ENCODE results near the gene WDR81.

WDR81 gene

DNA sequence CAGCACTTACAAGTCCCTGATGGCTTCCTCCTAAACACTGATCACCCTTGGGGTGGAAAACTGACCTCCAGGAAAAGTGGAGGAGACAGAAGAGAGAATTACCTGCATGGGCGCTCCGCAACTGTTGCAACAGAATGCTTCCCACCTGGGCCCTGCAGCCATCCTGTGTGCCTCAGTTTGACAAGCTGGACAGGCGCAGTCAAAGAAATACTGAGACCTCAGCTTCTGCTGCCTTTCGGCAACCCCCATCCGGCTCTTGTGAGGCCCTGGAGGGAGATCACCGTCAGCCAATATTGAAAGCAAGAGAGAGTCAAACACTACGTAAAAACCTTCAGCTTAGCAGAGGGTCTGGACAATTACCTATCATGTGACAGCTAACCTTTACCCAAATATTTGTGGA lies 62.2 kb downstream of the WDR81 start:
- Histone ChIP-seq H3K9ac (ENCODE audit: low read length) (no peak overlapping the region), H3K27me3 (ENCODE audit: control insufficient read depth, insufficient read depth, low read length) (no peaks in the 10 kb centered on the region), H3K27ac (ENCODE audit: low read depth, low read length) (no peak overlapping the region), H3K4me1 (ENCODE audit: control insufficient read depth, insufficient read depth, low read length) (no peaks in the 10 kb centered on the region), H3K4me3 (ENCODE audit: low read depth, low read length) (no peak overlapping the region), H3K9me3 (ENCODE audit: control insufficient read depth, insufficient read depth, low read depth, low read length) (no peaks in the 10 kb centered on the region), H3K36me3 (ENCODE audit: control insufficient read depth, insufficient read depth, low read length) (peaks cover 51% of the 10 kb centered on the region)

DNA sequence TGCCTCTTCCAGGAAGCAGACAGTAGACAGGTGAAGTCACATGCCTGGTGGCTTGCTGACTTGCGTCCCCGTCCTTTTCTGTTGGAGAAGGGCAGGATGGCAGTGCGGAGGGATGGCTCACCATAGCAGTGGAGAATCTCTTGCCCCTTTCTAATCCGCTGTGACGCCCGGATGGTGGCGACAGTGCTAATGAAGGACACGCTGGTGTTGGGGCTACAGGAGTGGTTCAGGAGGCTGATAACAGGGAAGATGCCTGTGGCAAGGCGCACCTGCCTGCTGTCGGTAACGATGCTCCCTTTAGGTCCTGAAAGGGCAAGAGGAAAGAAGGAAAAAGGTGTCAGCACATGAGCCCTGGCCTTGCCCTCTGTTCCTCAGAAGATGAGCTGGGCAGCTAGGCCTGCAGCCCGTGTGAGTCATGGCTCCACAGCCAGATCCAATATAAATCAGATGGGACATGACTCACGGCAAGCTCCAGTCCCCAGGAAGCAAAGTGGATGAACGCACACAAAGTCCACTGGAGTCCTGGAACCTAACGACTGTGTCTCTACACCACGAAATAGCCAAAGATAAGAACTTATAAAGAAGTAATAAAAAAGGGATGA lies 62.9 kb downstream of the WDR81 start:
- Histone ChIP-seq H3K9ac (ENCODE audit: low read length) (no peak overlapping the region), H3K9me3 (ENCODE audit: control insufficient read depth, insufficient read depth, low read depth, low read length) (no peaks in the 10 kb centered on the region), H3K4me3 (ENCODE audit: low read depth, low read length) (no peak overlapping the region), H3K4me1 (ENCODE audit: control insufficient read depth, insufficient read depth, low read length) (no peaks in the 10 kb centered on the region), H3K27me3 (ENCODE audit: control insufficient read depth, insufficient read depth, low read length) (no peaks in the 10 kb centered on the region), H3K36me3 (ENCODE audit: control insufficient read depth, insufficient read depth, low read length) (peaks cover 44% of the 10 kb centered on the region), H3K27ac (ENCODE audit: low read depth, low read length) (no peak overlapping the region)
